ENCODE measurements around the gene MGRN1.

MGRN1 gene

DNA sequence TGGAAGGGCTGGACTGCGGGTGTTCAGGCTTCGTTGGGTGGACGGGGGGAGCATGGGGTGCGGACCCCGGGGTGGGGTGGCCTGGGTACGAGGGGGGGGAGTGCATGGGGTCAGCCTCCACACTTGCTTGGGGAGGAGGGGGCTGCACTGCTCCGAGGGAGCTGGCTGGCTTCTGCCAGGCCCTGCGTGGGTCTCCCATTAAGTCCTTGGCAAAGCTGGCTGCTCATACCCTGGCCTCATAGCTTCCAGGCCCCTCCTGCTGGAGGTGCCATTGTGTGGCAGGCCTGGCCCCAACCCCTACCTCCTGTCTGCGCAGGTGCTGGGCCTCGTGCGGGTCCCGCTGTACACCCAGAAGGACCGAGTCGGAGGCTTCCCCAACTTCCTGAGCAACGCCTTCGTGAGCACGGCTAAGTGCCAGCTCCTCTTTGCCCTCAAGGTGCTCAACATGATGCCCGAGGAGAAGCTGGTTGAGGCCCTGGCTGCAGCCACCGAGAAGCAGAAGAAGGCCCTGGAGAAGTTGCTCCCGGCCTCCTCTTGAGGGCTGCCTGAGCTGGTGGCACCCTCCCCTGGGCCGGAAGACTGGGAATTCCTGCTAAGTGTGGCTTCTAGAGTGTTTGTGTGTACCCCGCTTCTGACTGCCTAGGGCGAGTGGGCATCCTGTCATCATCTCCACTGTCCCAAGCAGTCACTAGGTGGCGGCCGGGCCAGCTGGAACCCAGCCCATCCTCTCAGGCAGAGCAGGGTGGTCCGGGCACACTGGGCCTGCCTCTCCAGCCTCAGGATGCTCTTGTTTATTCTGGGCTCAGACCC lies 70.2 kb downstream of the MGRN1 start:
- H3K27me3 ChIP-seq (ENCODE audit: control insufficient read depth, insufficient read depth, low read length) = no peaks in the 10 kb centered on the region
- no peaks in the 10 kb centered on the region for H3K9me3 ChIP-seq (ENCODE audit: control insufficient read depth, insufficient read depth, low read length)
- no peak overlapping the region for H3K27ac ChIP-seq (ENCODE audit: low read length)
- no CpG with 5 or more reads among the region's 26 CpGs for WGBS (ENCODE audit: insufficient coverage, insufficient read length)
- no peaks in the 10 kb centered on the region; the same call in 1 of the 2 replicates for H3K4me1 ChIP-seq (ENCODE audit: control insufficient read depth, insufficient read depth, low read length)
- DNase-seq (ENCODE audit: low read depth, low spot score) = no peak
- peaks cover 23% of the 10 kb centered on the region for H3K36me3 ChIP-seq (ENCODE audit: control insufficient read depth, insufficient read depth, low read length)
- H3K4me3 ChIP-seq (ENCODE audit: low read length) = peak overlapping the region; percentile 90; the same call in 1 of the 2 replicates

DNA sequence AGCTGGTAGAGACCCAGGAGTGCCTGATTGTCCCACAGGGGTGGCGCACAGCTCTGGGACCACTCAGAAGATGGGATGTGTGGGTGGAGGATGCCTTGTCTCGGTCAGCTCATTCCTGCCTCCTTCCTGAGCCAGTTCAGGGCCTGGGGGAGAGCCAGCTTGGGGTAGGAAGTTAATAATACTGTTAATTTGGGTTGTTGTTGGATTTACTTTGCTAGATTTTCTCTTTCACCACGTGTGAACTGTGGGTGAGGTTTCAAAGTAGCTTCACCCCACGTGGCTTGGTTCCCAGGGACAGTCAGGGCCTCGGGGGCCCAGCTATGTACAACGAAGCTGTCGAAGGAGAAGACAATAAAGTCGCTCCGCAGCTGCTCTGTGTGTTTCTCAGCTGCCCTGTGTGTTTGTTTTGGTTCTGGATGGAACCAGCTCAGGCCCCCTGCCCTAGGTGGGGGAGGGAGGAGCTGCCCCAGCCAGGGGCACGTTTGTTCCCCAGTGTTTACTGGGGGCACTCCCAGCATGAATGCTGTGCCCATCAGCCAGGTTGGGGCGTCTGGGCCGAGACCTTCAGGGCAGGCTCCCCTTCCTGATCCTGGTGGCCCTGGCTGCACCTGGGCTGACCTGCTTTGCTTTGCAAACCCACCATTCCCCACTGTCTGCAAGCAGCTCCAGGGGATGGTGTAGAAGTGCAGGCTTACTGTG lies 71.0 kb downstream of the MGRN1 start:
- Histone ChIP-seq H3K9me3 (ENCODE audit: control insufficient read depth, insufficient read depth, low read length) (no peaks in the 10 kb centered on the region), H3K4me3 (ENCODE audit: low read length) (no peak overlapping the region), H3K36me3 (ENCODE audit: control insufficient read depth, insufficient read depth, low read length) (peaks cover 24% of the 10 kb centered on the region), H3K27me3 (ENCODE audit: control insufficient read depth, insufficient read depth, low read length) (no peaks in the 10 kb centered on the region), H3K27ac (ENCODE audit: low read length) (no peak overlapping the region), H3K4me1 (ENCODE audit: control insufficient read depth, insufficient read depth, low read length) (no peaks in the 10 kb centered on the region; the same call in 1 of the 2 replicates)
- DNase-seq (ENCODE audit: low read depth, low spot score) = no peak
- no CpG with 5 or more reads among the region's 12 CpGs for WGBS (ENCODE audit: insufficient coverage, insufficient read length)

DNA sequence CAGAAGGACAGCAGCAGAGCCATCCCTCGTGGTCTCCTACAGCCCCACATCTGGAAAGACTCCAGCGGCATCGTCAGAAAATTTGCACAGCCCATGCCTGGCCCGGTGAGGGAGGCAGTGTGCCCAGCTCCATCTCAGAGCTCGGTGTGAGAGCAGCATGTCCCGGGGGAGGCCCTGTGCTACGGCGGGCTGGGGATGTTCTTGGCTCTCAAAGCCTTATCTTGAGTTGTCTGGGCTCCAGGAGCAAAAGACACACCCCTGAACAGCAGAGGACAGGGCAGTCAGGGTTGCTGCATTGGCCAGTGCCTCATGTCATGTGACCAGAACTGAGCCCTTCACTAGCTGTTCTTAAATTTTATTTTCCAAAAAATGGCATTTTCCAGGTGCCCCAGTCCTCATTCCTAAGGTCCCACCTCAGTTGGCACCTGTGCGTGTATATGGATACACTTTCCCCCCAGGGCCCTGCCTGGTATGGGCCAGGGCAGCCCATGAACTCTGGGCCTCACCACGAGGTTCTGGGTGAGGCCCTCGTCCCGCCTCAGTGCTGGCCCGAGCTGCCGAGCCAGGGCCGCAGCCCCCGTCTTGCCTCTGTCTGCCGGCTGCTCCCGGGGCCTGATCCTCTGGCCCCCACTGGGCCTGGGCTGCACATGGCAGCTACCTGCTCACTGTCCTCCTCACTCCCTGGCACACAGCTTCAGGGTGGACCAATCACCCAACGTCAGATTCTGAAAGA lies 71.7 kb downstream of the MGRN1 start:
- Histone ChIP-seq H3K27ac (ENCODE audit: low read length) (no peak overlapping the region), H3K27me3 (ENCODE audit: control insufficient read depth, insufficient read depth, low read length) (no peaks in the 10 kb centered on the region), H3K4me1 (ENCODE audit: control insufficient read depth, insufficient read depth, low read length) (no peaks in the 10 kb centered on the region; the same call in 1 of the 2 replicates), H3K4me3 (ENCODE audit: low read length) (no peak overlapping the region), H3K9me3 (ENCODE audit: control insufficient read depth, insufficient read depth, low read length) (no peaks in the 10 kb centered on the region), H3K36me3 (ENCODE audit: control insufficient read depth, insufficient read depth, low read length) (peaks cover 30% of the 10 kb centered on the region)
- no peak for DNase-seq (ENCODE audit: low read depth, low spot score)
- WGBS (ENCODE audit: insufficient coverage, insufficient read length) = no CpG with 5 or more reads among the region's 19 CpGs

DNA sequence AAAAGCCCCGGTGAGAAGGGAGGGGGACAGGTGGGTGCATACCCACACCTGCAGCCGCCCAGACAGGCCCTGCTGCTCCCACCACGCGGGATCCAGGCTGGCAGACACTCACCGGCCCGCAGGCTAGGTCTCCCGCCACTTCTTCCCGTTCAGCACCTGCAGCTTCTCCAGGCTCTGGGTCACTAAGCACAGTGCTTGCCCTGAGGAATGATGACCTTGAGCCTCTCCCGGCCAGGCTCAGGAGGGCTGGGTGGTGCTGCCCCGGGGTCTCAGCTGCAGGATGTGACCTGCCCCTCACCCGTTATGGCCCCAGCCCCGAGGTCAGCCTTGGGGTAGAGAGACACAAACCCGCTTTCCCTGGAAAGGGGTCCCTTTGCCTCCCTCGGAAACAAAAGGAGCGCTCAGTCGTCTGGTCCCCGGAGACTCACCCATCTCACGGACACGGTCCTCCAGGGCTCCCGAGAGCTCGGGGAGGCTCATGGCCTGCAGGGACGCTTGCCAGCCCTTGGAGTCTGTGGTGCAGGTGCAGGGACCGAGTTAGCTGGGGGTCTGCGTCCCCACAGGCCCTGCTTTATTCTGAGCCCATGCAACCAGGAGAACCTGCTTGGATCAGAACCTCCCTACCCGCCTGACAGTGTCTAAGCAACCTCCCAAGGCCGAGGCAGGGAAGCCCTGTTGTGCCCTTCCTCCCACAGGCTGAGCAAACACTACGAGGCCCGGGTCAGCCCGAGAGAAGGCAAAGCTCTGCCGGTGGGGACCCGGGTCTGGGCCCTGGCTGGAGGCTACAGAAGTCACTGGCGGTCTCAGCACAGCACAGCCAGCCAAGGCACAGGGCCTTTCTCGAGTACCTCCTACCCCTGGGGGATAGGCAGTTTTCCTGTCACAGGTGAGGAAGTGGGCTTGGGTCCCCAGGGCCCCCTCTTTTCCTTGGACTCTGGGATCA lies 72.5 kb downstream of the MGRN1 start:
- H3K9me3 ChIP-seq (ENCODE audit: control insufficient read depth, insufficient read depth, low read length) = no peaks in the 10 kb centered on the region
- H3K36me3 ChIP-seq (ENCODE audit: control insufficient read depth, insufficient read depth, low read length) = peaks cover 34% of the 10 kb centered on the region
- H3K27me3 ChIP-seq (ENCODE audit: control insufficient read depth, insufficient read depth, low read length) = no peaks in the 10 kb centered on the region
- DNase-seq (ENCODE audit: low read depth, low spot score) = no peak
- no peaks in the 10 kb centered on the region; the same call in 1 of the 2 replicates for H3K4me1 ChIP-seq (ENCODE audit: control insufficient read depth, insufficient read depth, low read length)
- no CpG with 5 or more reads among the region's 33 CpGs for WGBS (ENCODE audit: insufficient coverage, insufficient read length)
- H3K4me3 ChIP-seq (ENCODE audit: low read length) = no peak overlapping the region
- no peak overlapping the region for H3K27ac ChIP-seq (ENCODE audit: low read length)

DNA sequence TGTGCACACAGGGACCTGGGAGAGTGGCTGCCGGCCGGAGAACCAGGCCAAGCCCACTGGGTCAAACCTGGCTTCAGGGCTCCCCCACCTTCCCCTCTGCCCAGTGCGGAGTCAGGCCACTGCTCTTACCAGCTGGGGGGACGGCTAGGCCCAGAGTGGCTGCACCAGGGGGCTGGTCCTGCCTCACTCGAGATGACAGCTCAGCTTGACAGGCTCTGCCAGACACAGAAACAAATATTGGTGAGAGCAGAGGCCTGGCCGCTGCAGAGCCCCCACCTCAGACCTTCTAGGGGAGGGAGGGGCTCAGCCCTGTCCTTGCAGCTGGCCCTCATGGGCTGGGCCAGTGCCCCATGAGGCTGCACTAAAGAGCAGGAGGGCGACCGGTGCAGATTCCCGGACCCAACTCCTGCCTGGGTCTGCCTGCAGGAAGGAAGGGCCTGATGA lies 73.2 kb downstream of the MGRN1 start:
- no peak overlapping the region for H3K27ac ChIP-seq (ENCODE audit: low read length)
- H3K36me3 ChIP-seq (ENCODE audit: control insufficient read depth, insufficient read depth, low read length) = peaks cover 37% of the 10 kb centered on the region
- no peak overlapping the region for H3K4me3 ChIP-seq (ENCODE audit: low read length)
- DNase-seq (ENCODE audit: low read depth, low spot score) = no peak
- no peaks in the 10 kb centered on the region for H3K9me3 ChIP-seq (ENCODE audit: control insufficient read depth, insufficient read depth, low read length)
- H3K4me1 ChIP-seq (ENCODE audit: control insufficient read depth, insufficient read depth, low read length) = no peaks in the 10 kb centered on the region; the same call in 1 of the 2 replicates
- WGBS (ENCODE audit: insufficient coverage, insufficient read length) = no CpG with 5 or more reads among the region's 9 CpGs
- H3K27me3 ChIP-seq (ENCODE audit: control insufficient read depth, insufficient read depth, low read length) = no peaks in the 10 kb centered on the region

DNA sequence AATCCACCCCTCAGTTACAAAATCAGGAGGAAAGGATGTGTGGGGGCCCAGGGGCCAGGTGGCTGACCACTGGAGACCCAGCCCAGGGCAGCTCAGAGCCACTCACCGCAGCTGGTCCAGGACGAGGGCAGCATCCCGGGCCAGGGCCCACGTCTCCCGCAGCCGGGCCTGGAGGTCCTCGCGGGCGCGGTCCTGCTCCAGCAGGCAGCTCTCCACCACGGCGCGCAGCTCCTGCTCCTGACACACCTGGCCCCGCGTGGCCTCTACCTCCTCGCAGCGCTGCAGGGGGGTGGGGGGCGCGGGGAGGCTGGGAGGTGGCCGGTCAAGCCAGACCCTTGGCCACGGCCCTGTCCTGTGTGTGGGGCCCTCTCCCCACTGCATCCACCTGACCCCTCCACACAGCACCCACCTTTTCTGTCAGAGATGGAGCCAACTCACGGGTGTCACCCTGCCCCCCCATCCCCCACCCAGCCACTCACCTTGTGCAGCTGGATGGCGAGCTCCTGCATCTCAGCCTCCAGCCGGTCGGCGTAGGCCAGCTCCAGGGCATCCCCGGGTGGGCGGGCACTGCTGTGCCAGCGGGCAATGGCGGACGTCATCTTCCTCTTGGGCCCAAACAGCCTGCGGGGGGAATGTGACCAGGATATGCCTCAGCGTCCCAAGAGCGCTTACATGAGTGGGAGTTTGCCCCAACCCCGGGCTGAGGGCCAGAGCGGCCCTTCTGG lies 73.9 kb downstream of the MGRN1 start:
- no peak overlapping the region for H3K4me3 ChIP-seq (ENCODE audit: low read length)
- H3K36me3 ChIP-seq (ENCODE audit: control insufficient read depth, insufficient read depth, low read length) = peaks cover 37% of the 10 kb centered on the region
- H3K4me1 ChIP-seq (ENCODE audit: control insufficient read depth, insufficient read depth, low read length) = no peaks in the 10 kb centered on the region; the same call in 1 of the 2 replicates
- H3K27ac ChIP-seq (ENCODE audit: low read length) = no peak overlapping the region
- no CpG with 5 or more reads among the region's 36 CpGs for WGBS (ENCODE audit: insufficient coverage, insufficient read length)
- no peaks in the 10 kb centered on the region for H3K9me3 ChIP-seq (ENCODE audit: control insufficient read depth, insufficient read depth, low read length)
- no peak for DNase-seq (ENCODE audit: low read depth, low spot score)
- no peaks in the 10 kb centered on the region for H3K27me3 ChIP-seq (ENCODE audit: control insufficient read depth, insufficient read depth, low read length)

DNA sequence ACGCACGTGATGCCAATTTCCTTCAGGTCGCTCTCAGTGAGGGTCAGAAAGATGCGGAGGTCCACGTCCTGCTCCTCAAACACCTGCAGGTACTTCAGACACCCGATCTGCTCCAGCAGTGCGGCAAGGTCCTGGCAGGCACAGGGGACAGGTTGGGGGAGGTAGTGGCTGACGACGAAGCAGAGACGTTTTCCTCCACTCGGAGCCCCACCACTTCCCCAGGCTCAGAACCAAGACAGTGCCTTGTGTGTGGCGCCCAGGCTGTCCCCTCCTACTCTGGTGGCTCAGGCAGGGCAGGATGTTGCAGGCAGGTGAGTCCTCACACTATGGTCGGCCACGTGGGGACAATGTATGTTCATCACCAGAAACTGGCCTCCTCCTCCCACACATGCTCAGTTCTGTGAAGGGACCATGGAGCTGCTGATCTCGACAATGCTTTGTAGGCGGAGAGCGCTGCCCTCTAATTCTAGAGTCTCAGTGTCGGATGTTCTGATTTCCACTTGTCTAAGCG lies 74.5 kb downstream of the MGRN1 start:
- H3K4me3 ChIP-seq (ENCODE audit: low read length) = no peak overlapping the region
- WGBS (ENCODE audit: insufficient coverage, insufficient read length) = no CpG with 5 or more reads among the region's 19 CpGs
- no peaks in the 10 kb centered on the region; the same call in 1 of the 2 replicates for H3K4me1 ChIP-seq (ENCODE audit: control insufficient read depth, insufficient read depth, low read length)
- H3K9me3 ChIP-seq (ENCODE audit: control insufficient read depth, insufficient read depth, low read length) = no peaks in the 10 kb centered on the region
- no peak for DNase-seq (ENCODE audit: low read depth, low spot score)
- no peak overlapping the region for H3K27ac ChIP-seq (ENCODE audit: low read length)
- H3K36me3 ChIP-seq (ENCODE audit: control insufficient read depth, insufficient read depth, low read length) = peaks cover 37% of the 10 kb centered on the region
- no peaks in the 10 kb centered on the region for H3K27me3 ChIP-seq (ENCODE audit: control insufficient read depth, insufficient read depth, low read length)

DNA sequence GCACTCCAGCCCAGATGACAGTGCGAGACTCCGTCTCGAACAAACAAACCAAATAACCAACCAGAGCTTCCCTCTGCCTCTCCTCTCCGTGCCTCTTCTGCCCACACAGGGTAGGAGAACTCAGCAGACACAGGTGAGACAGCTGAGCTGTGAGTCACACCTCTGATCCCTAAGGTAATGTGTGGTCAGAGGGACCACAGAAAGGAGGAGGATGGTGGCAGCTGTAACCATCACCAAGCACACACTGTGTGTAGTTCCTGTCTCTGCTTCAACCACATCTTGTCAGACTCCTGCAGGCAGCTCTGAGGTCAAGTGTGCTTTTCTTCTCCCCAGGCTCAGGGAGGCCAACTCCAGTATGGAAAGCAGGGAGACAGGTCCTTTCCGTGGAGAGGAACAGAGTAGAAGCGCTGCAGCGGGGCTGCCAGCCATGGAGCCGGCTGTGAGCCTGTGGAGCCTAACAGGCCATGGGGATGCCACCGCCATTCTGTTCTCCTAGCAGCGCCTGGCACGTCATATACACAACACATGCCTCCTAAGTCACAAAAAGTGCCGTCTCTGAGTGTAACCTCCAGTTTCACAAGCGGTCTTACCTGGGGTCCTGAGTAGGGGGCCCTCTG lies 75.9 kb downstream of the MGRN1 start:
- Histone ChIP-seq H3K4me3 (ENCODE audit: low read length) (no peak overlapping the region), H3K9me3 (ENCODE audit: control insufficient read depth, insufficient read depth, low read length) (no peaks in the 10 kb centered on the region), H3K27me3 (ENCODE audit: control insufficient read depth, insufficient read depth, low read length) (no peaks in the 10 kb centered on the region), H3K36me3 (ENCODE audit: control insufficient read depth, insufficient read depth, low read length) (peaks cover 36% of the 10 kb centered on the region), H3K27ac (ENCODE audit: low read length) (no peak overlapping the region), H3K4me1 (ENCODE audit: control insufficient read depth, insufficient read depth, low read length) (no peaks in the 10 kb centered on the region; the same call in 1 of the 2 replicates)
- no CpG with 5 or more reads among the region's 13 CpGs for WGBS (ENCODE audit: insufficient coverage, insufficient read length)
- no peak for DNase-seq (ENCODE audit: low read depth, low spot score)
